Measurements from ENCODE around the gene DDHD1. TPM values are rescaled to one million over a fixed set of nuclear protein-coding genes. Genes with fewer than 3 reads are reported as not detected.

Gene DDHD1
- total RNA-seq, 1 experiment from 2014 or later, result 20.0 TPM

GRCh38 chr14:53002576-53002975, 150.5 kb downstream of the DDHD1 start:
- ChIA-PET CTCF (interaction anchor here (0.8 kb wide), 1 partner anchor 8 kb away, joined by 4 read pairs; no protein-coding TSS in a partner anchor), POLR2A (no interaction called here)
- Mint-ChIP-seq H3K27ac (no peak overlapping the region), H3K4me3 (no peak overlapping the region), H3K4me1 (peaks cover 6% of the 10 kb centered on the region), H3K9me3 (0 out of 2 replicates have a peak, but pooled peaks cover 3% of the 10 kb centered on the region), H3K36me3 (no peaks in the 10 kb centered on the region), H3K27me3 (ENCODE audit: low read depth) (no peaks in the 10 kb centered on the region)
- peak; percentile 64 for ATAC-seq
- TF ChIP-seq PRRX2 (CRISPR knock-in tag; IDR thresholded peaks at IDR 0.05) (no peak), USF2 (CRISPR knock-in tag; IDR thresholded peaks at IDR 0.05) (peak; percentile 68)
- DNase-seq (ENCODE audit: low spot score), result no peak

GRCh38 chr14:53001787-53002378, 151.2 kb downstream of the DDHD1 start:
- ChIA-PET POLR2A (no interaction called here), CTCF (no interaction called here)
- no peaks in the 10 kb centered on the region for H3K27me3 Mint-ChIP-seq (ENCODE audit: low read depth)
- no peak overlapping the region for H3K4me3 Mint-ChIP-seq
- 0 out of 2 replicates have a peak, but pooled peaks cover 3% of the 10 kb centered on the region for H3K9me3 Mint-ChIP-seq
- no peak for ATAC-seq
- H3K36me3 Mint-ChIP-seq, result no peaks in the 10 kb centered on the region
- no peak overlapping the region for H3K27ac Mint-ChIP-seq
- no peak for DNase-seq (ENCODE audit: low spot score)
- TF ChIP-seq AR (CRISPR knock-in tag; IDR thresholded peaks at IDR 0.05) (no peak), RELA (CRISPR knock-in tag; IDR thresholded peaks at IDR 0.05; ENCODE audit: borderline replicate concordance) (no peak), ATF1 (CRISPR knock-in tag; IDR thresholded peaks at IDR 0.05) (no peak), KAT7 (CRISPR knock-in tag; IDR thresholded peaks at IDR 0.05; ENCODE audit: borderline replicate concordance) (no peak), CREB1 (CRISPR knock-in tag; IDR thresholded peaks at IDR 0.05) (no peak), NR3C1 (CRISPR knock-in tag; conservative IDR thresholded peaks at IDR 0.05; ENCODE audit: low read depth) (no peak), CBFB (CRISPR knock-in tag; IDR thresholded peaks at IDR 0.05; ENCODE audit: low read depth) (no peak), ELF4 (CRISPR knock-in tag; IDR thresholded peaks at IDR 0.05; ENCODE audit: low read depth) (no peak), ZNF512 (CRISPR knock-in tag; IDR thresholded peaks at IDR 0.05; ENCODE audit: borderline replicate concordance) (no peak), ZNF281 (CRISPR knock-in tag; IDR thresholded peaks at IDR 0.05) (no peak), ZNF219 (CRISPR knock-in tag; IDR thresholded peaks at IDR 0.05; ENCODE audit: borderline replicate concordance) (no peak)
- peaks cover 6% of the 10 kb centered on the region for H3K4me1 Mint-ChIP-seq
